Measurements from ENCODE around the gene R3HDM2.

The R3HDM2 gene

GRCh38 chr12:57266681-57267080, 164.2 kb downstream of the R3HDM2 start:
- DNase-seq (ENCODE audit: low read depth), result no peak

DNA sequence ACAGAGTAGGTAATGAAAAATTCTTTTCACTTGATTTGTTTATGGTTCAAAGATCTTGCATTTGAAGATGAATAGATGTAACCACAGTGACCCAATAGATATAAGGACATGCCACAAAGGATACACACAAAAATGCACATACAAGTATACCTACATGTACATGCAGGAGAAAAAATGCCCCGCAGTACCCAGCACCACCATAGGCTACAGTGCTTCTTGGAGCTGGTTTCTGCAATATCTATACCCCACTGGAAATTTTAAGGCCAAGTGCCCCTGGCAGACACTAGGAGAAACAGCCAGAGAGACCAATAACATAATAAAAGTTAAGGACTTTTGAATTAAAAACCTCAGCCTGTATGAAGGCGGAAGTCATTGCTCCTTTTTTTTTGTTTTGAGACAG, 167.7 kb downstream of the R3HDM2 start:
- DNase-seq (ENCODE audit: low read depth), result no peak

- DNase-seq (ENCODE audit: low read depth), result no peak
These were observed 168.6 kb downstream of the R3HDM2 start for GRCh38 chr12:57262126-57262822.

- DNase-seq (ENCODE audit: low read depth), result no peak
These were observed 169.4 kb downstream of the R3HDM2 start for GRCh38 chr12:57261428-57261865.

DNA sequence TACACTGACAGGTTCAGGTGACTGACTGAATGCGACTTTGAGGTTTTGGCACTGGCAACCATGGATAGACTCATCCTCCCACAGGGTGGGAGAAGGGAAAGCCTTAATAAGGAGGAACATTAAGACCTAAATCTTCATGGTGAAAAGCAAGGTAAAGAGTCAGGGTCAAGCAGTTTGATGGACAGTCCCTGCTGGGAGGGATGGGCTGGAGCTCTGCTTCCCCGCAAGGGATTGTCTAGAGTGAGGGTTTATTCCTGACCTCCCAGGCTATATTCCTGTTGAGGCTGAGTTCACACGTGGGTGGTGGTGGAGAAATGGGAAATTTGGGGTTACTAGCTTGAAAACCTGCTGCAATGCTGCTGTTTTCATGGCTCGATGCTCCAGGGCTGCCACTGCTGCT, 170.5 kb downstream of the R3HDM2 start:
- no peak for DNase-seq (ENCODE audit: low read depth)

DNA sequence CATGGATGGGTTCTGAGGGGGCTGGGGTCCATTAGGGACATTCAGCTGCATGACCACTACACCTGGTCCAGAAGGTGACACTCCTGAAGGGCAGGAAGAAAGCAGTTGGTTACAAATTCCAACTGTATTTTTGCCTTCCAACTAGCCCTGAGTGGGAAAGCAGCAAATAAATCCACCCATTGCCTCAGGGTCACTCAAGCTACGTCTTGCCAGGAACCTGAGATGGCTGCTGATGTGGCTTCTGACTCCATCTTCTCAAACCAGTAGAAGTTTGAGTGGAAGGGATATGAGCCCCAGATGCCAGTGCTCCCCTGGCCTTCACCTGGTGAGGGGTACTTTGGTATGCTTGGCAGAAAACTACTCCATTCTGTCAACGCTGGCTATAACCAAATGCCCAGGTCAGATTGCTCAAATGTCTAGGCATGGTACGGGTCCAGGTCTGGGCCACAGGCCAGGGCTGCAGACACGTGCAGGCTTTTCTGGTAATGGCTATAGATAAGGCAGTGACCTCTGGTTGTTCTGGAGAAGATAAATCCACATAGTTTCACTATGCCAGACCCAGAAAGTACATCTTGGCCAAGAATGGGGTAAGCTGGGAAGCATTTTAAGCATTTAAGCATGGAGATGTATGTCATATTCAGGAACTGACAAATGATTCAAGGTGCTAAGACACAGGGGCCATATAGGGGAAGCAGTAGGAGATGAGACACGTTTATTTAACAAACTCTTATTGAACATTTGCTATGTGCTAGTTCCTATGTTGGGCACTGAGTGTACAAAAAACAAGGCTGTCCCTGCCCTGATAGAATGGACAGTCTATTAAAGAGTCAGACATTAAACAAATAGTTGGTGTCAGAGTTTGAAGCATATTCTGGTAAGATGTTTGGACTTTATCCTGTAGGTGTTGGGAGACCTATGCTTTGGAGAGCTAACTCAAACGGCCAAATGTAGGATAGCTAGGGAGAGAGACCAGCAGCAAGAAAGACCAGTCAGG, 171.6 kb downstream of the R3HDM2 start:
- DNase-seq (ENCODE audit: low read depth), result no peak

GRCh38 chr12:57255916-57256315, 174.9 kb downstream of the R3HDM2 start:
- no peak for DNase-seq (ENCODE audit: low read depth)

DNA sequence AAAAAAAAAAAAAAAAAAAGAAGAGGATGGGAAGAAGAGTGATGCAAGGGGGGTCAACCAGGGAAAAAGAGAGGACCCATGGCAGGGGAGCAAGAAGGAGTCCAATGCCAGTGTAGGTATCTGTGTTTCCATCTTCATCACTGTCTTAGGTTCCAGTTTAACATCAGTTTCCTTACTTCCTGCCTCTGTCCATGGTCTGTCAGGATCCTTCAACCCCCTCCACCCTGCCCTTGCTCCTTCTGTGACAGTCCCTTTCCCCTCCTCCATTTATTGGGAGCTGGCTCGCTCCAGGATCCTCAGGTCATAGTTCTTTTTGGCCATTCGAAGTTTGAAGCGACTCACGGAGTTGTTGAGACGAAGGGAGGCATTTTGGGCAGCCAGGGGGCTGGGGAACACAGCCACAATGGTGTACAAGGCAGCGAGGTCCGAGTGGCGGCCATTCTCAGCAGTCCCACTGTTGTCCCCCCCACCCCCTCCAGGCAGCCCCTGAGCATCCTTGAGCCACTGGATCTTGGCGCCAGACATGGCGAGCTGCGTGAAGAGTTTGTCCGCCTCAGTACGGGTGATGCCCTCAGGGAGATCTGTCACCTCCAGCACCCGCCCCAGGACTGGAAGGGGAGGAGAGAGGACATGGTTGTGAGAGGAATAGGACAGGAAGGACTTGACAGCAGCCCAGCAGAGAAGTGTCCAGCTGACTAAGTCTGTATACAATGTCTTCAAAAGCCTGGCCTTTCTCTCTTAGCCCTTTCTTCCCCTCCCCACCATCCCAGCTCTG, 176.2 kb downstream of the R3HDM2 start:
- no peak for DNase-seq (ENCODE audit: low read depth)

DNA sequence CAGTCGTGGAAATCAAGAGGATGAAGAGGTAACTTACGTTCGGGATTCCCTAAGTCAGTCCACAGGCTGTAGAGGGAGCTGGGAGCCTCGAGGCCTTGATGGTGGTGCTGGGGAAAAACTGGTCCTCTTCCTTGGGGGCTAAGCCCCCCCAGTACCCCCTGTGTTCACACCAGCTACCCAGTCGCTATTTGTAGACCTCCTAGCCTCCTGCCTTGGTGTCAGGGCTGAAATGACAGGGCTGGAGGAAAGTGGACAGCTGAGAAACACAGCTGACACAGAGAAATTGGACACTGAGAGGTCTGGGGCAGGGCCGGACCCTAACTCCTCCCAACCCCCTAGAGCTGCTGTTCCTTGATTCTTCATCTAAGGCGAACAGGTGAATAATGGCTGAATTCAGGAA, 179.9 kb downstream of the R3HDM2 start, which contains the start of gene STAC3:
Gene STAC3 (minus strand): TSS at position 232 of the 400 bp plus-strand sequence. CDS start 1,551 bp downstream, outside the sequence.
- DNase-seq (ENCODE audit: low read depth), result no peak

- no peak for DNase-seq (ENCODE audit: low read depth)
These were observed 180.3 kb downstream of the R3HDM2 start for GRCh38 chr12:57250541-57250940.

GRCh38 chr12:57248934-57249742, 181.7 kb downstream of the R3HDM2 start:
- DNase-seq (ENCODE audit: low read depth), result no peak

- DNase-seq (ENCODE audit: low read depth), result no peak
These were observed 183.8 kb downstream of the R3HDM2 start for GRCh38 chr12:57247041-57247440.

DNA sequence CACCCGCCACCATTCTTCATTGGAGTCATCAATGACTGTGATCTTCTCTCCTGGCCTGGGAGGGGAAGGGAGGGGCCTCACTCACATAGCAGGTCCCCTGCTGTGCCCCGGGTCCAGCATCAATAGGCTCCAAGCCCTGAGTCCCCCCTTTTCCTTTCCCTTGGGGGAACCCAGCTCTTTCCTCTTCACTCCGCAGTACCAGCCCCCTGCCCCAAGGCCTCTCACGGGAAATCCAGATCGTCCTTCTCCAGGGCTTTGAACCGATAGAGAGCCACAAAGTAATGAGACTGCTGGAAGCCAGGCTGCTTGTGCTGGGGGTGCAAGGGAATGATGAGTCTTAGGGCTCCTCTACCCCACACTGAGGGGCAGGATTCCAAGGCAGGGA, 186.5 kb downstream of the R3HDM2 start:
- no peak for DNase-seq (ENCODE audit: low read depth)

- DNase-seq (ENCODE audit: low read depth), result peak; percentile 71
These were observed 187.1 kb downstream of the R3HDM2 start for GRCh38 chr12:57243521-57244311.

- no peak for DNase-seq (ENCODE audit: low read depth)
These were observed 188.0 kb downstream of the R3HDM2 start for GRCh38 chr12:57242691-57243454.

- DNase-seq (ENCODE audit: low read depth), result no peak
These were observed 188.5 kb downstream of the R3HDM2 start for GRCh38 chr12:57242329-57242690.

DNA sequence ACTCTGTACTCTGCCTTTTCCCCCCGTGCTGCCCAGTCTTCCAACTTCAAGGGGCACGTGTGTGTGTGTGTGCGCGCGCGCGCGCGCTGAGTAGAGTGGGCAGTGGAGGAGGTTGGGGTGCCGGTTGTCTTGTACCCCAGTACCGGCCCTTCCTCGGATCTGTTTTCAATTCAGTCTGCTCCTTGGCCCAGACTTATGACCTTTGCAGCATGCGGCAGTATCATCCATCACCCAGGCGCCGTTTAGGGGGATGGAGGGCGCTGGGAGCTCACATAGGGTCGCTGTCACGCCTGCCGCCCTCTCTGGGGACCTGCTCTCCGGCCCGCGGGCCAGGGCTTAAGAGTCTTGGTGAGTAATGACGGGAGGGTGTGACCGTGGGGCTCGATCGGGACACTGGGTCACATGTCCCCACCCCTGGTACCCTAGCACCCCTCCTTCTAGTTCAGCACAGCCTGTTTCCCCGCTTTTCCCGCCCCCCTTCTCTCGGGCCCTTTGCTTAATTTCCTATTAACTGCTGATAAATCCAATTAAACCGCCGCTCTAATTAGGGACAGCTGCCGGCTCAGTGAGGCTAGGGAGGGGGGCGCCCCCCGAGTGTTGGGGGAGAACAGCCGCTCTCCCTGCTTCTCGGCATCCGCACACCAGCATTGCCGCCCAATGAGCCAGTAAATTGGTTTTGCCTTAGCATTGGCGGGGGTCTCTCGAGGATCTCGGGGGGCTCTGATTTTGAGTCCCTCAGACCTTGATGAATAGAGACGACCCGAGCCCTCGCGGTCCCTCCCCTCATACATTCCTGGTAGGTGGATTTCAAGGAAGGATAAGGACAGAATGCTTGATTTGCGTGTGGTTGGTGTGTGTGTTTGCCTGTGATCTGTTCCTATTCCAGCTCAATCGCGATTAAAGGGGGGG, 189.2 kb downstream of the R3HDM2 start:
- no peak for DNase-seq (ENCODE audit: low read depth)

DNA sequence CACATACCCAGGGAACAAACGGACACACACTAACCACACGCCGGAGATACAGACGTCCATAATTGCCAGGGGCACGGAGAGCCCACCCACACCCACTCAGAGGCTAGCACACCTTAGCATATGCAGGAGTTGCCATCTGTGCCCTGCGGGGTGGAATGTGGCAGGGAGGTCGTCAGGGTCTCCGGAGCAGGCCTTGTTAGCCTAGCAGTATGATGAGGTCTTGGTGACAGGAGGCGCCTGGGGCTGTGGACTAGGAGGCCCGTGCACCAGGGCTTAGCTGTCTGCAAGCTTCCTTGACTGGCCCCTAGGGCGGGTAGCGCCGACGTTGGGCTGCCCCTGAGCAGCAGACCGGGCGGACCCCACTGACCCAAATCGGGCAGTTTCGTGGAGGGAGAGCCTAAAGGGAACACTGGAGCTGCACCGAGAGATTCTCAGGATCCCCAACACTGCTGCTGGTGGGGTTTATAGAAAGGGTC, 189.9 kb downstream of the R3HDM2 start:
- DNase-seq (ENCODE audit: low read depth), result no peak
